MG63 (cell line): Measurements from ENCODE around the gene SLC39A1. TPM values are rescaled to one million over a fixed set of nuclear protein-coding genes. Genes with fewer than 3 reads are reported as not detected.

ENCODE experiments used
- DNase-seq: peaks from one replicate; pipeline ENCODE4 v3.0.0-alpha.2; 2020
- H3K27me3 ChIP-seq: fragments of 250-450 bp; sonication (Bioruptor Pico); 2 replicates; pipeline ENCODE4 v1.5.1; 2020; ENCODE audit warnings: mild to moderate bottlenecking, moderate library complexity
- H3K36me3 ChIP-seq: fragments of 250-450 bp; sonication (Bioruptor Pico); 2 replicates; pipeline ENCODE4 v1.5.1; 2020; ENCODE audit warnings: mild to moderate bottlenecking, moderate library complexity
- H3K4me3 ChIP-seq: fragments of 250-450 bp; sonication (Bioruptor Pico); 2 replicates; pipeline ENCODE4 v1.5.1; 2020; ENCODE audit warnings: mild to moderate bottlenecking, moderate library complexity
- H3K9me3 ChIP-seq: fragments of 250-450 bp; sonication (Bioruptor Pico); 2 replicates; pipeline ENCODE4 v1.5.1; 2020; ENCODE audit warnings: mild to moderate bottlenecking, moderate library complexity
- total RNA-seq: library from RNA; depleted of rRNA; stranded (reverse); fragments of >200 nt; shearing (Covaris generic); gene quantifications from 2 replicates; pipeline ENCODE4 v1.2.3, GENCODE V29; 2014; ENCODE audit warnings: low replicate concordance

Gene SLC39A1
- total RNA-seq, 1 experiment from 2014 or later, result 223 TPM

- Histone ChIP-seq H3K9me3 (no peaks in the 10 kb centered on the region), H3K27me3 (no peaks in the 10 kb centered on the region), H3K4me3 (no peak overlapping the region), H3K36me3 (peaks cover 31% of the 10 kb centered on the region)
- DNase-seq, result no peak
Observed at GRCh38 chr1:153959454-153959853, 3.9 kb downstream of the SLC39A1 start.

DNA sequence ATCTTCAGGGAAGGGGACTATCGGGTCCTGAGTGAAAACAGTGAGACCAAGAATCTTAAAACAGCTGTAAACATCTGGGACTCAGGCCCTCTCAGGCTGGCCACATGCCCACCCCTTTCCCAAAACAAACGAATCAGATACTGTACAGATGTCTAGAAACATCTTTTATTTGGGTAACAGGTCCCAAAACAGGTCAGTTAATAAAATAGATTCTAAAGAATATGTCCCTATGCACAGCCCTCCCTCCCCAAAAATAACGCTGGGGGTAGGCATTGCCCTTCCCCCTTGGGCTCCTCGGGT, 4.4 kb downstream of the SLC39A1 start:
- DNase-seq, result no peak
- no peaks in the 10 kb centered on the region for H3K9me3 ChIP-seq
- H3K4me3 ChIP-seq, result peak overlapping the region; percentile 78

GRCh38 chr1:153958111-153958960, 5.0 kb downstream of the SLC39A1 start, which contains the start of gene CRTC2:
TSS of gene CRTC2 (minus strand) at chr1:153958612. CDS start at chr1:153958497, 115 bp downstream.
- peak; percentile 100 for DNase-seq
- no peaks in the 10 kb centered on the region for H3K9me3 ChIP-seq

More for the DNA sequence above, 4.4 kb downstream of the SLC39A1 start:
- peaks cover 36% of the 10 kb centered on the region for H3K36me3 ChIP-seq
- no peaks in the 10 kb centered on the region for H3K27me3 ChIP-seq

GRCh38 chr1:153957744-153958110, 5.6 kb downstream of the SLC39A1 start:
- Histone ChIP-seq H3K27me3 (no peaks in the 10 kb centered on the region), H3K36me3 (peaks cover 46% of the 10 kb centered on the region), H3K9me3 (no peaks in the 10 kb centered on the region), H3K4me3 (peak overlapping the region; percentile 78)
- peak; percentile 12 for DNase-seq

More at GRCh38 chr1:153958111-153958960, 5.0 kb downstream of the SLC39A1 start, which contains the start of gene CRTC2:
- Histone ChIP-seq H3K4me3 (peak within 1 kb of the TSS; percentile 78), H3K27me3 (no peaks in the 10 kb centered on the region), H3K36me3 (peaks cover 42% of the 10 kb centered on the region)

DNA sequence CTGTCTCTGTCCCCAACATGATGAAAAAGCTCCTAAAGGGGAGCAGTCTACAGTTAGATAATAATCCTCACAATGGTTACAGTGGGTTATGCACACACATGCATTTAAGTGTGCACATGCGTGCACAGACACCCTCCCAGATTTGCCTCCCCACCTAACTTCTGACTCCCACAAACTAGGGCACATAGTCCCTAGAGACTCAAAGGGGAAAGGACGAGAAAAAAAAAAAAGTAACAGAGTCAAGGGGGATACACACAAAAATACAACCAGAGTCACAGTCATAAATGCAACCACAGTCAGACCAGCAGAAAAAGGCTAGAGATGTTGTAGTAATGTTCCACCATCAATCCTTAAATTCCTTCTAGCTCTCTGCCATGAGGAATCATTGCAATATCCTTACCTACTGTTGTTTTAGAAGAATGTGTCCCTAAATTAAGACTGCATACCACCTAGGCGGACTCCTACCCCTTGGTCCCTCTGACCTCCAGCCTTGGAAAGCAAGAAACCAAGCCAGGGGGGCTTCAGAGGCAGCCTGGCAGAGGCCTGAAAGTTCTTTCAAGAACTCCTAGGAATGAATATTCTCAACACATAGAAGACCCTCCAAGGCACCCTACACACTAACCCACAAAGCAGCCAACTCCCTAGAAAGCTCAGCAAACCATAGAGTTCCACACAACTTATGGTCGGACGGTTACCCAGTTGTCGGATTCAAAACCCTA, 6.2 kb downstream of the SLC39A1 start:
- H3K36me3 ChIP-seq, result peaks cover 49% of the 10 kb centered on the region
- H3K4me3 ChIP-seq, result peak overlapping the region; percentile 78
- H3K9me3 ChIP-seq, result no peaks in the 10 kb centered on the region
- no peaks in the 10 kb centered on the region for H3K27me3 ChIP-seq
- DNase-seq, result no peak

DNA sequence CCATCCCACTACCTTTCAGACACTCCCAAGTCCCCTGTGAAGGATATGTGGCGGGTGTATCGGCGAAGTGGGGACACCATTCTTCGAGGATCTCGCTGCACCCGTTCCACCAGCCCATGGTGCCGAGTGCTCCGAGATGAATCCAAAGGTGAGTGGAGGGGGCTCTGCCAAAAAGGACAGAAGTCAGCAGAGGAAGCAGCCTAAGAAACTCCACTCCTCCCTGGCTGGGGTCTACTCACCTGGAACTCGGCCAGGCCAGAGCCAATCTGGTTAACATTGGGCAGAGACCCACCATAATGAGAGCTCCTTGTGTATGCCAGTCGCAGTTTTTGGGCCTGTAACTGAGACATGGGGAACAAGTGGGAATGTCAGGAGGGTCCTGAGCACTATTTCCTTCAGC, 8.5 kb downstream of the SLC39A1 start:
- no peak for DNase-seq
- Histone ChIP-seq H3K36me3 (peaks cover 47% of the 10 kb centered on the region), H3K4me3 (no peak overlapping the region), H3K9me3 (no peaks in the 10 kb centered on the region), H3K27me3 (no peaks in the 10 kb centered on the region)

DNA sequence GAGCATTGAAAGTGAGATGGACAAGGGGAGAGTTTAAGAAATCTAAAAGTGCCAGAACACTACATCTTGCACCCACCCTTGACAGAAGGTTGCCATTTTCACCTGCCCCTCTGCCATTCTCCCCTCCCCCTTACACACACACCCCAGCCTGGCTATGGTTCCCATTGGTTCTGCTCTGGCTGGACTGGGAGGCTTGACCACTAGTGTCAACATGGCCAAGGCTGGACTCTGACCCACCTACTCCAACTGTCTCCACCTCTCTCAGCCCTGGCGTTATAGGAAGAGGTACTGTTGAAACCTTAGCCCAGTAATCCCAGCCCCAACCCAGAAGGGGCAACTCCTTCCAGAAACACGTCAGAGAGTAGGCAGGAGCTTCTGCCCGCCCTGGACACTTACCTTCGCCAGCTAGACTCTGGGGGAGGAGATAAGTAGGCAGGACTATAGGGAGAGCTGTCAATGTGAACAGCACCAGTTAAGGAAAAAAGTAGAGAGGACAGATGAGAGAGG, 9.4 kb downstream of the SLC39A1 start:
- Histone ChIP-seq H3K36me3 (peaks cover 48% of the 10 kb centered on the region), H3K4me3 (no peak overlapping the region), H3K27me3 (no peaks in the 10 kb centered on the region), H3K9me3 (no peaks in the 10 kb centered on the region)
- DNase-seq, result no peak

DNA sequence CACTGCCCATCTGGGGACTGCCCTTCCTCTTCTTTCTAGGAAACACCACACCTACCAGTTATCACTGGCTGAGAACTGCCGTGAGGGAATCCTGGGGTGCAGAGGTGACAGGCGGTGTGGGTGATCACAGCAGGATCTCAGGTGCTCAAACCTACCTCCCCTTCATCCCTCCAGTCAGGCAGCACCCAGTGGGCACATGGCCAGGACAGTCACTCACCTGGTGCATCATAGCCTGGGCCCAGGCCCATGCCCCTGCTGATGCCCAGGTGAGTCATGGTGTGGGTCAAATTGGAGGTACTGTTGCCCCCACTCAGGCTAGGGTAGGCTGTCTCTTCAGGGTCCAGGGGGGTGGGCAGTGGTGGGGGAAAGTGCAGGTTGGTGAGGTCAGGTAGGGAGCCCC, 11.5 kb downstream of the SLC39A1 start:
- DNase-seq, result no peak
- no peaks in the 10 kb centered on the region for H3K9me3 ChIP-seq
- peaks cover 61% of the 10 kb centered on the region for H3K36me3 ChIP-seq
- no peaks in the 10 kb centered on the region for H3K27me3 ChIP-seq
- no peak overlapping the region for H3K4me3 ChIP-seq

- no peaks in the 10 kb centered on the region for H3K27me3 ChIP-seq
- no peaks in the 10 kb centered on the region for H3K9me3 ChIP-seq
- H3K36me3 ChIP-seq, result peaks cover 63% of the 10 kb centered on the region
- no peak for DNase-seq
- no peak overlapping the region for H3K4me3 ChIP-seq
Observed at GRCh38 chr1:153951183-153951582, 12.2 kb downstream of the SLC39A1 start.

GRCh38 chr1:153946622-153947241, 16.6 kb downstream of the SLC39A1 start, which contains the start of gene DENND4B:
TSS of gene DENND4B (minus strand) at chr1:153946718. CDS start at chr1:153944374, 2,344 bp downstream.
- H3K36me3 ChIP-seq, result peaks cover 51% of the 10 kb centered on the region
- H3K9me3 ChIP-seq, result no peaks in the 10 kb centered on the region
- H3K4me3 ChIP-seq, result peak within 1 kb of the TSS; percentile 70
- no peaks in the 10 kb centered on the region for H3K27me3 ChIP-seq
- DNase-seq, result peak; percentile 88

DNA sequence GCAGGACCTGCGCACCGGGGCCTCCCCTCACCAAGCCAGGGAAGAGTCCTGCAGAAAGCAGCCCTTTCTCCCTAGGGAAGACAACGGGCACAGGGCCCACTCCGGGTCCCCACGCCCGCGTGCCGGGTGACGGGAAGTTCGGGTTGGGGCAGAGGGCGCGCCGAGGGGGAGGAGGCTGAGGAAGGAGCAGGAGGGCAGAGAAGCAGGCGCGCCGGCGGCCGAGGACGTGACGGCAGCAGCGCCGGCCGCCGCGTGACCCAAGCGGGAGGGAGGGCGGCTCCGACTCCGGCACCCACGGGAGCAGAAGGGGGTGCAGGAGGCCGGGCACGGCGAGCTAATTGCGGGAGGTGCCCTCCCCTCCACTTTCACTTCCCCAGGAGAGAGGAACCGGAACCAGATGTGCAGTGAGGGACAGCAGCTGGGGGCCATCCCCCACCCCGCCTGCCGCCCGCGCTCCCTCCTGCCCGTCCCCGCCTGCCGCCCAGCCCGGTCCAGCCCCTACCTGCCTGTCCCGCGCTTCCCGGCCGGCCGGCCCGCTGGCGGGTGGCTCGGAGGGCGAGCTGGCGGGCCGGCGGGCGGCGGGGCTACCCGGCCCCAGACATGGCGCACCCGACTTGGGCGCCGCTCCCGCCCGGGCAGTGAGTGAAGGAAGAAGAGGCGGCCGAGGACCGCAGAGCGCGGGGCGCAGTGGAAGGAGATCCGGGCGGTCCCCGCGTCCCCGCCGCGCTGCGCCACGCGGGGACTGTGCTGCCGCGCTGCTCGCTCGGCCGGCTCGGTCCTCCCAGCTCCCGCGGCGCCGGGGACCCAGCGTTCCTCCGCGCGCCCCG, 17.3 kb downstream of the SLC39A1 start:
- Histone ChIP-seq H3K4me3 (peak overlapping the region; percentile 70), H3K9me3 (no peaks in the 10 kb centered on the region), H3K27me3 (no peaks in the 10 kb centered on the region), H3K36me3 (peaks cover 48% of the 10 kb centered on the region)
- DNase-seq, result peak; percentile 82

DNA sequence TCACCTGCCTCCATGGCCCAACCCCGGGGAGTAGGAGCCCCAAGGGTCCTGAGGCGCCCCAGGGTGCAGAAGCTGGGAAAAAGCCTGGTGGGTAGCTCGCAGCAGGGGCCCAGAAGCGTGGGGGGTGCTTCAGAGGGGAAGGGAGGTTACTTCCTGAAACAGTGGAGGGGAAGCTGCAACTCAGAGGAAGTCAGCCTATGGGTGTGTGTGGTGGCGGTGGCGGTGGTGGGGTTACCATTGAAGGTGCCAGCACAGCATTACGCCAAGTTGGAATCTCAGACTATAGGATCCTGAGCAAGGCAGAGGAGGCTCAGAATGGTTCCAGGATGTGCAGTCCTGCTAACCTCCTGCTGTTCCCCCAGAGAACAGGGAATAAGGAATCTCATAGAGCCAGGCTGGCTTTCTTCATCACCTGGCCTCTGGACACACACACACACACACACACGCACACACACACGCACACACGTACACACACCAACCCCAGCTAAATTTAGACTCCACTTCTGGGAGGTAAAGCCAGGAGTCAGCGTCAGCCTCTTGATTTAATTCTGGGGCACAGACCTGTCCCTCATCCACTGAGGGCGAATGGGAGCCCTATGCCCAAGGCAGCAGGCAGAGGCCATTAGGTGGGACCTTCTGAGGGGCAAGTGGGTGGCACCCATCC, 18.1 kb downstream of the SLC39A1 start:
- H3K36me3 ChIP-seq, result peaks cover 49% of the 10 kb centered on the region
- no peak for DNase-seq
- no peaks in the 10 kb centered on the region for H3K27me3 ChIP-seq
- no peaks in the 10 kb centered on the region for H3K9me3 ChIP-seq
- H3K4me3 ChIP-seq, result peak overlapping the region; percentile 70

DNA sequence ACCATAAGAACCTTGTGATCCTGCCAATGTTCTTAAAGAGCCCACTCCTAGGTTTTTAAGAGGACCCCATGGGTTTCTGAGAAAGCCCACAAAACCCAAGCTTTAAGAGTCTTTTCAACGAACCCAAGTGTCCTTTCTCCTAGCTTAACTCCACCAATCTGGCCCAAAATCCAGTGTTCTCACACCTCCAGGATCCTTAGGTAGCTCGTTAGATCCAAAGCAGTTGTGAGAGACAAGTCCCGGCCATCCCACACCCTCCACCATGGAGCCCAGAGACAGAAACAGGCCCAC, 18.6 kb downstream of the SLC39A1 start:
- Histone ChIP-seq H3K27me3 (no peaks in the 10 kb centered on the region), H3K9me3 (no peaks in the 10 kb centered on the region), H3K36me3 (peaks cover 49% of the 10 kb centered on the region), H3K4me3 (peak overlapping the region; percentile 70)
- DNase-seq, result no peak

GRCh38 chr1:153944005-153944826, 19.1 kb downstream of the SLC39A1 start:
- no peak for DNase-seq
- H3K36me3 ChIP-seq, result peaks cover 50% of the 10 kb centered on the region
- no peak overlapping the region for H3K4me3 ChIP-seq
- no peaks in the 10 kb centered on the region for H3K27me3 ChIP-seq
- no peaks in the 10 kb centered on the region for H3K9me3 ChIP-seq
